ENCODE measurements around the gene IMPA2.

- TF ChIP-seq EZH2phosphoT487 (IDR thresholded peaks at IDR 0.05; ENCODE audit: insufficient read depth, low read depth) (no peak), EZH2 (IDR thresholded peaks at IDR 0.05; ENCODE audit: insufficient read depth, poor library complexity, severe bottlenecking) (no peak)
Measured at GRCh38 chr18:12027046-12027445, 45.7 kb downstream of the IMPA2 start.
